Activated effector memory CD4-positive, alpha-beta T cell treated with anti-CD3 and anti-CD28 coated beads, Interleukin-2, amount 50 U/mL, for 16 hours (primary cell): Measurements from ENCODE around the gene ZNF428.
"Not testable (repeated sequence)": the region's sequence is repeated elsewhere in the genome, so short reads cannot be mapped to it uniquely, and the experiment has no call there.

ENCODE experiments used
- DNase-seq: peaks from one replicate; pipeline ENCODE4 v3.0.0-alpha.2; 2020

Gene ZNF428

DNA sequence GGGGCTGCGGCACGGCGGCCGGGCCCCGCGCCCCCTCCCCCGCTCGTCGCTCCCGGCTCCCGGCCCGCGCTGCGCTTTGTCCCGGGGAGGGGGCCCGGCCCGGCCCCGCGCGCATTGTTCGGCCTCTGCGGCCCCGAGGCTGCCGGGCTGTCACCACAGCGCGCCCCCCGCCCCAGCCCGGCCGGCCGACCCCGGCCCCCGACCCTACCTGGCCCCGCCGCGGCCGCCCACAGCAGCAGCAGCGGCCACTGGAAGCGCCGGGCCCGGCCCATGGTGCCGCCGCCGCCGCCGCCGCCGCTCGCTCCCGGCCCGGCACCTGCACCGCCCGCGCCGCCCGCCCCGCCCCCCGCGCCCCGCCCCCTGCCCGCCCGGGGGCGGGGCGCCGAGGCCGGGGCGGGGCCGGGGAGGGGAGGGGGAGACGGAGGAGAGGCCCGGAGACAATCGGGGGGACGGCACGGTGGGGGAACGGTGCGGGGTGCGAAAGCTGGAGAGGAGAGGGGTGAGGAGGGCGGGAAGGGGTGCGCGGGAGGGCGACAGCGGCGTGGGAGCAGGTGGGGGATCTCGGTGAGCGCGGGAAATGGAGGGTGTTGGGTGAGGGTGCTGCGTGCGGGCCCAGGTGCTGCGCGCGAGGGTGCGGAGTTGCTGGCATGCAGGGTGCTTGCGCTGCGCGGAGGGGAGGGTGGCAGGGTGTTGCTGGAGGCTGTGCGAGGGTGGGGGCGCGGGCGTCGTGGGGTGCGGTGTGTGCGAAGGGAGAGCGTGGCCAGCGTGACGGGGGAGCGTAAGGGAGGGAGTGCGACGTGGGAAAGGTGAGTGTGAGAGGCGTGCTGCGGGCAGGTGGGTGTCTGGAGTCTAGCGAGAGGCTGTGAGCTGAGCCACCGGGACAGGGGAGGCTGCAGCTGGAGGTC is 20.3 kb upstream of the ZNF428 start, which contains the start of gene CADM4:
TSS of gene CADM4 (minus strand) at position 332 of the 905 bp plus-strand sequence. CDS start at position 272, 60 bp downstream.
- DNase-seq = peak; percentile 82

DNA sequence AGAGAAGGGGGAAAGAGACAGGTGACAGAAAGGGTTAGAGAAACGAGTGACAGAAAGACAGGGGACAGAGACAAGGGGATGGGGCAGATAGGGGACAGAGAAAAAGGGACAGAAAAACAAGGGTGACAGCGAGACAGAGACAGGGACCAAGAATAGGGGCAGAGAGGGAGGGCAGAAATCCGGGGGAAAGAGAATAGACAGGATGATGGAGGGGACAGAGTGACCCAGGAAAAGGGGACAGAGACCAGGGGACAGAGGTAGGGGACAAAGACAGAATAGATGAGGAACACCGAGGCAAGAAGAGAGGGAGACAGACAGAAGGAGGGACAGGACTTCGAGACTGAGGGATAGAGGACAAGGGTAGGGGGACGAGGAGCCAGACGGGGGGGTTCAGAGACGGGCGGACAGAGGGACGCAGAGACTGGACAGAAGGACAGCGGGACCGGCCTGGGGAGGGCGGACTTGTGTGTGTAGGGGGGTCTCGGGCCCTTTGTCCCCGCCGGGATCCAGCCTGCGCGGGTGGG is 19.6 kb upstream of the ZNF428 start:
- DNase-seq = no peak

GRCh38 chr19:43638214-43638994 is 19.0 kb upstream of the ZNF428 start:
- no peak for DNase-seq

GRCh38 chr19:43636121-43636683 is 16.8 kb upstream of the ZNF428 start:
- no peak for DNase-seq

- DNase-seq = not testable (repeated sequence)
Observed at GRCh38 chr19:43635561-43635940, 16.1 kb upstream of the ZNF428 start.

- DNase-seq = no peak
Observed at GRCh38 chr19:43634872-43635560, 15.6 kb upstream of the ZNF428 start.

GRCh38 chr19:43634506-43634871 is 15.1 kb upstream of the ZNF428 start:
- DNase-seq = no peak

DNA sequence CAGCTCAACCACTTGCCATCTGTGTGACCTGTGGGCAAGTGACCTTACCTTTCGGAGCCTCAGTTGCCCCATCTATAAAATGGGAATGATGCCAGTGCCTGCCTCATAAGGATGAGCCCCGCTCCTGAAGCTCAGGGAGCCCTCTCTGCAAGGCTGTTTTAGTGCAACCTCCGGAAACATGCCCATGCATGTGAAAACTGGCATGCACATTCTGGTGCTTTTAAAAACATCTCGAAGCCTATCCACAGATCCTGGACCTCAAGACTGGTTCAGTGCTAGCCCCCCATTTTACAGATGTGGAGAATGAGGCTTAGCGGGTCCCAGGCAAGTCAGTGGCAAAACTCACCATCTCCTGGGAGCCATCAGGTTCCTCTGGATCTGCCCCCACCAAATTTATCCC is 14.6 kb upstream of the ZNF428 start:
- no peak for DNase-seq

- DNase-seq = no peak
Observed at GRCh38 chr19:43633520-43633919, 14.1 kb upstream of the ZNF428 start.

GRCh38 chr19:43631491-43631890 is 12.1 kb upstream of the ZNF428 start:
- no peak for DNase-seq

DNA sequence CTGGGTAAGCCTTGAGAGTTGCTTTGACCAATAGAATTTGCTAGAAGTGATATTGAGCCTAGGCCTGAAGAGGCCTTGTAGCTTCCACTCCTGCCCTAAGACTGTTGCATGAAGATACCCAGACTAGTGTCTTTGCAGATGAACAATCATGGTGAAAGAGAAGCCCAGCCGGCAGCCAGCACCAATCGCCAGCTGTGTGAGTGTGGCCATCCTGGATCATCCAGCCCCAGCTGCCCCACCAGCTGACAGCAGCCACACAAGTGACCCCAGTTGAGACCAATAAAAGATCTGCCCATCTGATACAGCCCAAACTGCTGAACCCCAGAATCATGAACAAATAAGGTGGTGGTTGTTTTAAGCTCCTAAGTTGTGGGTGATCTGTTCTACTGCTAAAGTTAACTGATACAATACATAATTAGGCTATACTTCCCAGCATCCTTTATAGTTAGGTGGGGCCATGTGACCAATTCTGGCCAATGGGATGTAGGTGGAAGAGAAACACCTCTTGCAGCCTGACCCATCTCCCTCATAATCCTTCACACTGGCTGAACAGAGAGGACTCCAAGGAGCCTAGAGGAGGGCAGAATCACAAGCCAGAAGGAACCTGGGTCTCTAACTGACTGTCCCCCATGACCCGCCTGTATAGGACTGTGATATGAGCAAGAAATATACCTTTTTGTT is 9.4 kb upstream of the ZNF428 start:
- no peak for DNase-seq

- DNase-seq = no peak
Observed at GRCh38 chr19:43626838-43627237, 7.4 kb upstream of the ZNF428 start.

GRCh38 chr19:43625918-43626579 is 6.6 kb upstream of the ZNF428 start:
- DNase-seq = no peak

- peak; percentile 95 for DNase-seq
Observed at GRCh38 chr19:43624933-43625332, 5.5 kb upstream of the ZNF428 start.

GRCh38 chr19:43623889-43624670 is 4.7 kb upstream of the ZNF428 start:
- no peak for DNase-seq

- no peak for DNase-seq
Observed at GRCh38 chr19:43622956-43623355, 3.5 kb upstream of the ZNF428 start.

DNA sequence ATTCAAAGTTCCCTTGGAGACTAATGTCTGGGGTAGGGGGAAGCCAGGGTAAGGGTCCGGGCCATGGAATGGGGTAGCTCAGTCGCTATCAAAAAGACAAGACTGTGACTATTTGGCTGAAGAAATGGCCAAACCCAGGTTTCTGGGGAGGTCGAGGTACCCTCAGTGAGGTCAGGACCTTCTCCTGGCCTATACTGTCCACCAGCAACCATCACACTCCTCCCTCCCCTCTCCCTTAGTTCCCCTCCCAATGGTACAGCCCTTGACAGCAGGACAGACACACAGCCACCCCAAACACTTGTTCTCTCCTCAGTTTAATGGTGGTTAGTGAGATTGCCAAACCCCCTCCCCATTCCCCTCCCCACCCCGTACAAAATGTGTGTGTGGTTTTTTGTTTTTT is 2.6 kb upstream of the ZNF428 start:
- DNase-seq = no peak

GRCh38 chr19:43620061-43621001 is 902 bp upstream of the ZNF428 start:
- DNase-seq = peak; percentile 94

DNA sequence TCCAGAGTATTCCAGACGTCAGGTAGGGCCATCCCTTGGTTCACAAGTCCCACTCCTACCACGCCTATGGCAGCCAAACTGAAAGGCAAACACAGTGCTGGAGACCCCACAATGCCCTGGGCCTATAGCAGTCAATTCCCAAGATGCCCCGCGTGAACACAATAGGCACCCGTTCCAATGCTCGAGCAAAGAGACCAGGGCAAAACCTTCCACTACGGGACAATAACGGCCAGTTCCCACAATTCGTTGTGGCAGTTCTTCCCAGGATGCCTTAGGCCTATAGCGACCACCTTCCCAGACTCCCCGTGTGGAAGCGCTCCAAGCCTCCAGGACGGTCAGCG is 538 bp downstream of the ZNF428 start:
- DNase-seq = no peak

DNA sequence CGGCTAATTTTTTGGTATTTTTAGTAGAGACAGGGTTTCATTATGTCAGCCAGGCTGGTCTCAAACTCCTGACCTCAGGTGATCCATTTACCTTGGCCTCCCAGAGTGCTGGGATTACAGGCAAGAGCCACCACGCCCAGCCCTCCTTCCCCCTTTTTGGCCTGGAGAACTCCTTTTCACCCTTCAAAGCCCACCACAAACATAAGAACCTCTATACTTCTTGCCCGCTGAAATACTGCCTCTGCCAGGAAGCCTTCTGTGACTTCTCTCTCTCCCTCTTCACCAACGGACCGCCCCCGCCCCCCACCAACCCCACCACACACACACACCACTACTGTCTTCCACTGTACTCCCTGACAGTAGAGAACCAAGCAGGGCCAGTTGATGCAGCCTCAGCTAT is 2.5 kb downstream of the ZNF428 start:
- no peak for DNase-seq
